AG10803 (cell line): ENCODE measurements around the gene ALDOA.

Experiments used
- DNase-seq: peaks from one replicate; pipeline ENCODE4 v3.0.0; 2010; ENCODE audit warnings: low read depth
- H3K4me3 ChIP-seq: 2 replicates; pipeline ENCODE4 v1.5.1; 2011; ENCODE audit warnings: mild to moderate bottlenecking, low read length, control low read depth
- CTCF ChIP-seq: conservative IDR thresholded peaks from 2 replicates; pipeline ENCODE4 v1.5.1; 2011; ENCODE audit warnings: mild to moderate bottlenecking, low read length, control low read depth, inconsistent platforms

ALDOA gene

GRCh38 chr16:30041841-30042240, 23.7 kb upstream of the ALDOA start:
- peak; percentile 54 for TF ChIP-seq CTCF
- DNase-seq, result peak; percentile 44
- H3K4me3 ChIP-seq, result no peak overlapping the region

- no peak for TF ChIP-seq CTCF
- no peak overlapping the region for H3K4me3 ChIP-seq
- DNase-seq, result no peak
Observed at GRCh38 chr16:30046178-30046577, 19.4 kb upstream of the ALDOA start.

- no peak for TF ChIP-seq CTCF
- no peak overlapping the region for H3K4me3 ChIP-seq
- no peak for DNase-seq
Observed at GRCh38 chr16:30046588-30046987, 19.0 kb upstream of the ALDOA start.

GRCh38 chr16:30049871-30050270, 15.7 kb upstream of the ALDOA start:
- TF ChIP-seq CTCF, result no peak
- H3K4me3 ChIP-seq, result no peak overlapping the region
- DNase-seq, result no peak

GRCh38 chr16:30051518-30051917, 14.0 kb upstream of the ALDOA start:
- DNase-seq, result peak; percentile 62
- H3K4me3 ChIP-seq, result no peak overlapping the region
- TF ChIP-seq CTCF, result no peak

GRCh38 chr16:30052671-30053372, 12.7 kb upstream of the ALDOA start:
- peak overlapping the region; percentile 83 for H3K4me3 ChIP-seq
- no peak for TF ChIP-seq CTCF
- peak; percentile 89 for DNase-seq

GRCh38 chr16:30053376-30054015, 12.1 kb upstream of the ALDOA start:
- TF ChIP-seq CTCF, result no peak
- DNase-seq, result peak; percentile 65
- peak overlapping the region; percentile 83 for H3K4me3 ChIP-seq
